GM04503 (cell line): ENCODE results near the gene RSBN1L.
"Not testable (repeated sequence)": the region's sequence is repeated elsewhere in the genome, so short reads cannot be mapped to it uniquely, and the experiment has no call there.

Experiments used
- DNase-seq: peaks from one replicate; pipeline ENCODE4 v3.0.0-alpha.2; 2012; ENCODE audit warnings: low read depth

The RSBN1L gene

DNA sequence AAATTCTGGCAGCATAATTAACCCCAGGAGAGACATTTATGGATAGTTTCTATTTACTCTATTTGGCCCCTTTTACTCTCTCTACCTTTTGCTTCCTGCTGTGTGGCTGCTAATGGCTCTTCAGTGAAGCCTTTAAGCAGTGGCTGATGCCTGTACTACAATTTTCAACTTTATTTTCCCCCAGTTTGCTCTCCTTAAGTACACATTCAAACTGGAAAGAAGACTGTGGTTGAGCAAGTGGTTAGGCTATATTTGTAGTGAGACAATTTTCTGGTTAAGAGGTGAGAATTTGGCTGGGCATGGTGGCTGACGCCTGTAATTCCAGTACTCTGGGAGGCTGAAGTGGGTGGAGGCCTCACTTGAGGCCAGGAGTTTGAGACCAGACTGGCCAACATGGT lies 8.5 kb upstream of the RSBN1L start:
- DNase-seq: no peak

GRCh38 chr7:77690289-77690688 lies 6.0 kb upstream of the RSBN1L start:
- no peak for DNase-seq

DNA sequence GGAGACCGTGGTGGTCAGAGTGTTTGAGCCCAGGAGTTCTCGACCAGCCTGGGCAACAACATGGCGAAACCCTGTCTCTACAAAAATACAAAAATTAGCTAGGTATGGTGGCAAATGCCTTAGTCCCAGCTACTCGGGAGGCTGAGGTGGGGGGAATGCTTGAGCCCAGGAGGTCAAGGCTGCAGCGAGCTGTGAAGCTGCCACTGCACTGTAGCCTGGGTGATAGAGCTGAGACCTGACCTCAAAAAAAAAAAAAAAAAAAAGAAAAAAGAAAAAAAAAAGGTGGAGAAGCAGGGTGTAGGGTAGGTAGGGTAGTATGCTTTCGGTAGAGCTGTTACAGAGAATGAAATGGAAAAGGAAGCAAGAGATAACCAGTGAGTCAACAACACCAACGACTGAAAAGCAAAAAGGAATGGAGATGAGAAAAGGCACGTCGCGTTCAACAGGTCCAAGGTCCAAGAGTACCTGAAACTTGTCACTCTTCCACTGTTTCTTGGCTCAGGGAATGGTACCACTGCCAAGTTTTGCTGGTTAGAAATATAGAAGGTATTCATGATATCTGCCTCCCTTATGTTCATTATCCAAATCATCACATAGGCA lies 4.3 kb upstream of the RSBN1L start:
- DNase-seq: no peak

DNA sequence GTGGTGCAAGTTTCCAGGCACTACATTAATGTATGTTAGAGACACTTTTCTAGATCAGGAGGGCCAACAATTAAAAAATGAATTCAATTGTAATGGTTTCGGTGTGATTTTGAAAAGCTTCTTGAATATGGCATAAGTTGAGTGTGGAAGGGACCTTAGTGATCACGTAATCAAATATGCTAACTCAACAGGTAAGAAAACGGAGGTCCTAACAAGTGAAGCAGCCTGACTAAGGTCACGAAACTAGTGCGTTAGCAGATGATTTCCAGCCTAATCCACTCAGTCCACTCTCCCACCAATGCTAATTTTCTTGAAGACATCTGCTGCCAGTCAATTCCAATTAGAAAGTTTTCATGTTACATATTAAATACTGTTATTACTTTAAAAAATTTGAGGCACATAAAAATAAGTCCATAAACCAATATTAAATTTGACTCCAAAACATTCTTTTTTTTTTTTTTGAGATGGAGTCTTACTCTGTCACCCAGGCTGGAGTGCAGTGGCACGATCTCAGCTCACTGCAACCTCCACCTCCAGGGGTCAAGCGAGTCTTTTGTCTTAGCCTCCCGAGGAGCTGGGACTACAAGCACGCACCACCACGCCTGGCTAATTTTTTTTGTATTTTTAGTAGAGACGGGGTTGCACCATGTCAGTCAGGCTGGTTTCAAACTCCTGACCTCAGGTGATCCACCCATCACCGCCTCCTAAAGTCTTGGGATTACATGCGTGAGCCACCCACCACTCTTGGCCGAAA lies 2.3 kb upstream of the RSBN1L start:
- DNase-seq: no peak

GRCh38 chr7:77696643-77697534 lies 630 bp downstream of the RSBN1L start:
- no peak for DNase-seq

GRCh38 chr7:77697535-77697831 lies 1.2 kb downstream of the RSBN1L start:
- DNase-seq: no peak

- DNase-seq: no peak
These were observed 1.9 kb downstream of the RSBN1L start for GRCh38 chr7:77698042-77698625.

GRCh38 chr7:77699056-77699455 lies 2.8 kb downstream of the RSBN1L start:
- DNase-seq: no peak

- no peak for DNase-seq
These were observed 6.3 kb downstream of the RSBN1L start for GRCh38 chr7:77702513-77702912.

GRCh38 chr7:77702968-77703472 lies 6.8 kb downstream of the RSBN1L start:
- no peak for DNase-seq

DNA sequence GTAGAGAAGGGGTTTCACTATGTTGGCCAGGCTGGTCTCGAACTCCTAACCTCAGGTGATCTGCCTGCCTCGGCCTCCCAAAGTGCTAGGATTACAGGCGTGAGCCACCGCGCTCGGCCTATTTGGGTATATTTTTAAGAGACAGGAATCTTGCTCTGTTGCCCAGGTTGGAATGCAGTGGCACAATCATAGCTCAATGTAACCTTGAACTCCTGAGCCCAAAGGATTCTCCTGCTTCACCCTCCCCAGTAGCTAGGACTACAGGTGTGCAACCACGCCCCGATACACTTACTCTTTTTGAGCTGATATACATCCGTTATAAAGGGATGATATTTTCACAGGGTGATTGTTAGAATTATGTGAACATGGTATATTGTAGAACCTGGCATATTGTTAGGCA lies 7.4 kb downstream of the RSBN1L start:
- not testable (repeated sequence) for DNase-seq

GRCh38 chr7:77707504-77707992 lies 11.3 kb downstream of the RSBN1L start:
- DNase-seq: no peak

- no peak for DNase-seq
These were observed 13.8 kb downstream of the RSBN1L start for GRCh38 chr7:77710067-77710466.

DNA sequence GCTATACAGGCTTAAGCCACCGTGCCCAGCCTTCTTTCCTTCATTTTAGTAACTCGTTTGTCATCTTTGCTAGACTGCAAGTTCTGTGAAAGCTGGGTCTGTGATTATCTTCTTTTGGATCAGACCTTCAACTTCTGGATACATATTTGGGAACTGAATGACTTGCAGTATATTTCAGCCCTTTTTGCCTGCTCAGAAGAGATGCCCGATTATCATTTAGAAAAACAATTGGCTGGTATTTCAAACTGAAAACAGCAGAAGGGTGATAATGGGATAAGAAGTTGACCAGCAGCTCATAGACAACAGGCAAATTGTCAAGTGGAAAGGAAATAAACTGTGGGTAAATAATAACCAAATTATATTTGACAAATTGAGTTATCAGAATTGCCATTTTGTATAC lies 14.6 kb downstream of the RSBN1L start:
- DNase-seq: no peak

DNA sequence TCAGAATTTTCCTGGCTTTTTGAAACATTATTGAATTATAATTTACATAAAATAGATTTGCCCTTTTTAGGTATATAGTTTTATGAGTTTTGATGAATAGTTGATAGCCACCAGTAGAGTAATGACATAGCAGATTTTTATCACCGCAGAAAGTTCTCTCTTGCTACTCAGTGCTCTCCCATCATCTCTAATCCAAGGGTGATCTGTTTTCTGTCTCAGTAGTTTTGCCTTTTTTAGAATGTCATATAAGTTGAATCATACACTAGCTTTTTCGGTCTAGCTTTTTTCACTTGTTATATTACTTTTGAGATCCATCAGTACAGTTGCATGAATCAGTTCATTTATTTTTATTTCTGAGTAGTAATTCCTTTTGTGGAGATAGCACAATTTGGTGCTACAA lies 17.9 kb downstream of the RSBN1L start:
- no peak for DNase-seq

DNA sequence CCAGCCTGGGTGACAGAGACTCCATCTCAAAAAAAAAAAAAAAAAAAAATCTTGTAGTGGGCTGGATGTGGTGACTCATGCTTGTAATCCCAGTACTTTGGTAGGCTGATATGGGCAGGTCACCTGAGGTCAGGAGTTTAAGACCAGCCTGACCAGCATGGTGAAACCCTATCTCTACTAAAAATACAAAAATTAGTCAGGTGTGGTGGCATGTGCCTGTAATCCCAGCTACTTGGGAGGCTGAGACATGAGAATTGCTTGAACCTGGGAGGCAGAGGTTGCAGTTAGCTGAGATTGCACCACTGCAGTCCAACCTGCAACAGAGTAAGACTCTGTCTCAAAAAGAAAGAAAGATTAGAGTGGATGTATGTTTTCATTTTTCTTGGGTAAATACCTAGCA lies 18.7 kb downstream of the RSBN1L start:
- not testable (repeated sequence) for DNase-seq

DNA sequence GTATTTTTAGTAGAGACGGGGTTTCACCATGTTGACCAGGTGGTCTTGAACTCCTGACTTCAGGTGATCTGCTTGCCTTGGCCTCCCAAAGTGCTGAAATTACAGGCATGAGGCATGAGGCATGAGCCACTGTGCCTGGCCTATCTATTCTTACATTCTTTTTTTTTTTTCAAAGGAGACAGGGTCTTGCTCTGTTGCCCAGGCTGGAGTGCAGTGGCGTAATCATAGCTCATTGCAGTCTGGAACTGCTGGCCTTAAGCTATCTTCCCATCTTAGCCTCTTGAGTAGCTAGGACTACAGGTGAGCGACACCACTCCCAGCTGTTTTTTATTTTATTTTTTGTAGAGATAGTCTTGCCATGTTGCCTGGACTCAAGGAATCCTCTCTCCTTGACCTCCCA lies 20.5 kb downstream of the RSBN1L start:
- no peak for DNase-seq

GRCh38 chr7:77717566-77717965 lies 21.3 kb downstream of the RSBN1L start:
- DNase-seq: not testable (repeated sequence)

- no peak for DNase-seq
These were observed 31.3 kb downstream of the RSBN1L start for GRCh38 chr7:77727527-77727926.

DNA sequence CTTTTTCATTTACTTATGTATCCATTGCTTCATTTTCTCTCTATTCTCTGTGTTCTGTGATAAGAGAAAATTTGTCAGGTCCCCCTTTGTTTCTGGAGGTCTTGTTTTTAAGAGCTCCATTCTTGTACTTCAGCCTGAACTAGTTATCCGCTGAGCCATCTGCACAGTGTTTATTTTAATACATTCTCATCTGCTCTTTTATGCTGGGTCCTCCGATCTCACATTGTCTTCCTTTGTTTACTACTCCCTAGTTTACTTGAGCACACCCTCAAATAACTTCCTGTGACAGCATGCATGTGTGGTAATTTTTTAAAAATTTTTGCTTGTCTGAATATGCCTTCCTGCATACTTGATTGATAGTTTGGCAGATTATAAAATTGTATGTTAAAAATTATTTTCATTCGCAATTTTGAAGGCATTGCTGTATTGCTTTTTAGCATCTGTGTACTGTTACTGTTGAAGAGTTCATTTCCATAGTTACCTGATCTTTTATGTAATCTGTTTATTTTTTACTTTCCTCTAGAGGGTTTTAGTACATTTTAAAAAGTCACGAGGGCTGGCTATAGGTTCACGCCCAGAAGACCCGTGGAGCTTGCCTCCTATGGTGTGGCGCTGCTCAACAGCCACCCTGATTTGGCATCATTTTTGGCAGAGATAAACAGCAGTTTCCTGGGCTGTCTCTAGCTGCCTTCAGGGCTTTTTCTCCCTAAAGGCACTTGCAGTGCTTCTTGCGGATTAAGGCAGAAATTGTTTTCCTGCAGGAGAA lies 31.9 kb downstream of the RSBN1L start:
- DNase-seq: peak; percentile 21

- no peak for DNase-seq
These were observed 33.5 kb downstream of the RSBN1L start for GRCh38 chr7:77729574-77730348.
